Measurements from ENCODE around the gene POLR3A.
A peak's percentile ranks its signal among the peaks of the same experiment; 100 is the strongest.

Gene POLR3A

GRCh38 chr10:78039743-78040142 is 10.4 kb upstream of the POLR3A start:
- H3K9me3 Mint-ChIP-seq: no peaks in the 10 kb centered on the region
- peak overlapping the region; percentile 42 for H3K27ac Mint-ChIP-seq
- peak overlapping the region; percentile 97 for H3K4me3 Mint-ChIP-seq
- no peaks in the 10 kb centered on the region for H3K27me3 Mint-ChIP-seq
- H3K4me1 Mint-ChIP-seq (ENCODE audit: low read depth): peaks cover 77% of the 10 kb centered on the region
- peaks cover 89% of the 10 kb centered on the region for H3K36me3 Mint-ChIP-seq (ENCODE audit: low read depth)

GRCh38 chr10:78038791-78039547 is 9.7 kb upstream of the POLR3A start:
- Mint-ChIP-seq H3K36me3 (ENCODE audit: low read depth) (peaks cover 96% of the 10 kb centered on the region), H3K4me3 (peak overlapping the region; percentile 97), H3K27me3 (no peaks in the 10 kb centered on the region), H3K4me1 (ENCODE audit: low read depth) (peaks cover 72% of the 10 kb centered on the region), H3K9me3 (no peaks in the 10 kb centered on the region), H3K27ac (peak overlapping the region; percentile 42)

GRCh38 chr10:78038105-78038504 is 8.8 kb upstream of the POLR3A start:
- H3K27me3 Mint-ChIP-seq: no peaks in the 10 kb centered on the region
- H3K4me1 Mint-ChIP-seq (ENCODE audit: low read depth): peaks cover 71% of the 10 kb centered on the region
- no peaks in the 10 kb centered on the region for H3K9me3 Mint-ChIP-seq
- peak overlapping the region; percentile 97 for H3K4me3 Mint-ChIP-seq
- peak overlapping the region; percentile 84 for H3K27ac Mint-ChIP-seq
- peaks cover 91% of the 10 kb centered on the region for H3K36me3 Mint-ChIP-seq (ENCODE audit: low read depth)

GRCh38 chr10:78035933-78036583 is 6.7 kb upstream of the POLR3A start:
- peaks cover 72% of the 10 kb centered on the region for H3K36me3 Mint-ChIP-seq (ENCODE audit: low read depth)
- peak overlapping the region; percentile 97 for H3K4me3 Mint-ChIP-seq
- H3K9me3 Mint-ChIP-seq: no peaks in the 10 kb centered on the region
- H3K27ac Mint-ChIP-seq: peak overlapping the region; percentile 97
- no peaks in the 10 kb centered on the region for H3K27me3 Mint-ChIP-seq
- peaks cover 61% of the 10 kb centered on the region for H3K4me1 Mint-ChIP-seq (ENCODE audit: low read depth)

GRCh38 chr10:78035437-78035836 is 6.1 kb upstream of the POLR3A start:
- Mint-ChIP-seq H3K9me3 (no peaks in the 10 kb centered on the region), H3K4me3 (peak overlapping the region; percentile 97), H3K27me3 (no peaks in the 10 kb centered on the region), H3K27ac (peak overlapping the region; percentile 97), H3K4me1 (ENCODE audit: low read depth) (peaks cover 57% of the 10 kb centered on the region), H3K36me3 (ENCODE audit: low read depth) (peaks cover 66% of the 10 kb centered on the region)

- Mint-ChIP-seq H3K9me3 (no peaks in the 10 kb centered on the region), H3K36me3 (ENCODE audit: low read depth) (peaks cover 62% of the 10 kb centered on the region), H3K4me3 (peak overlapping the region; percentile 97), H3K4me1 (ENCODE audit: low read depth) (peaks cover 57% of the 10 kb centered on the region), H3K27me3 (no peaks in the 10 kb centered on the region), H3K27ac (peak overlapping the region; percentile 97)
Observed at GRCh38 chr10:78035025-78035424, 5.7 kb upstream of the POLR3A start.

GRCh38 chr10:78033637-78034470 is 4.5 kb upstream of the POLR3A start, which contains the start of gene RPS24:
TSS of gene RPS24 (plus strand) at chr10:78033863. CDS start at chr10:78033902, 39 bp downstream.
- Mint-ChIP-seq H3K36me3 (ENCODE audit: low read depth) (peaks cover 54% of the 10 kb centered on the region), H3K4me1 (ENCODE audit: low read depth) (peaks cover 56% of the 10 kb centered on the region), H3K27me3 (no peaks in the 10 kb centered on the region), H3K9me3 (no peaks in the 10 kb centered on the region), H3K4me3 (peak within 1 kb of the TSS; percentile 97), H3K27ac (peak within 1 kb of the TSS; percentile 97)

- H3K4me1 Mint-ChIP-seq (ENCODE audit: low read depth): peaks cover 53% of the 10 kb centered on the region
- H3K4me3 Mint-ChIP-seq: peak overlapping the region; percentile 97
- H3K27ac Mint-ChIP-seq: peak overlapping the region; percentile 97
- H3K36me3 Mint-ChIP-seq (ENCODE audit: low read depth): peaks cover 49% of the 10 kb centered on the region
- H3K9me3 Mint-ChIP-seq: no peaks in the 10 kb centered on the region
- H3K27me3 Mint-ChIP-seq: no peaks in the 10 kb centered on the region
Observed at GRCh38 chr10:78033387-78033636, 4.0 kb upstream of the POLR3A start.

- Mint-ChIP-seq H3K9me3 (no peaks in the 10 kb centered on the region), H3K27me3 (no peaks in the 10 kb centered on the region), H3K36me3 (ENCODE audit: low read depth) (peaks cover 46% of the 10 kb centered on the region), H3K27ac (peak overlapping the region; percentile 100), H3K4me1 (ENCODE audit: low read depth) (peaks cover 34% of the 10 kb centered on the region), H3K4me3 (peak overlapping the region; percentile 100)
Observed at GRCh38 chr10:78028438-78029268, 662 bp downstream of the POLR3A start.

- peaks cover 34% of the 10 kb centered on the region for H3K4me1 Mint-ChIP-seq (ENCODE audit: low read depth)
- H3K9me3 Mint-ChIP-seq: no peaks in the 10 kb centered on the region
- H3K27me3 Mint-ChIP-seq: no peaks in the 10 kb centered on the region
- no peak overlapping the region for H3K4me3 Mint-ChIP-seq
- H3K36me3 Mint-ChIP-seq (ENCODE audit: low read depth): peaks cover 71% of the 10 kb centered on the region
- peak overlapping the region; percentile 34 for H3K27ac Mint-ChIP-seq
Observed at GRCh38 chr10:78025685-78026364, 3.5 kb downstream of the POLR3A start.

GRCh38 chr10:78023741-78024140 is 5.6 kb downstream of the POLR3A start:
- Mint-ChIP-seq H3K36me3 (ENCODE audit: low read depth) (peaks cover 78% of the 10 kb centered on the region), H3K27me3 (no peaks in the 10 kb centered on the region), H3K27ac (no peak overlapping the region), H3K9me3 (no peaks in the 10 kb centered on the region), H3K4me1 (ENCODE audit: low read depth) (peaks cover 16% of the 10 kb centered on the region), H3K4me3 (no peak overlapping the region)

- peaks cover under 1% of the 10 kb centered on the region for H3K4me1 Mint-ChIP-seq (ENCODE audit: low read depth)
- no peaks in the 10 kb centered on the region for H3K27me3 Mint-ChIP-seq
- no peak overlapping the region for H3K4me3 Mint-ChIP-seq
- H3K9me3 Mint-ChIP-seq: no peaks in the 10 kb centered on the region
- H3K27ac Mint-ChIP-seq: peak overlapping the region; percentile 31
- H3K36me3 Mint-ChIP-seq (ENCODE audit: low read depth): peaks cover 80% of the 10 kb centered on the region
Observed at GRCh38 chr10:78021201-78021600, 8.1 kb downstream of the POLR3A start.

- Mint-ChIP-seq H3K36me3 (ENCODE audit: low read depth) (peaks cover 75% of the 10 kb centered on the region), H3K27ac (no peak overlapping the region), H3K4me3 (no peak overlapping the region), H3K27me3 (no peaks in the 10 kb centered on the region), H3K9me3 (no peaks in the 10 kb centered on the region), H3K4me1 (ENCODE audit: low read depth) (no peaks in the 10 kb centered on the region)
Observed at GRCh38 chr10:78019264-78019663, 10.1 kb downstream of the POLR3A start.

- Mint-ChIP-seq H3K36me3 (ENCODE audit: low read depth) (peaks cover 71% of the 10 kb centered on the region), H3K27ac (no peak overlapping the region)
Observed at GRCh38 chr10:78017856-78018255, 11.5 kb downstream of the POLR3A start.

More at GRCh38 chr10:78017856-78018255, 11.5 kb downstream of the POLR3A start:
- Mint-ChIP-seq H3K9me3 (no peaks in the 10 kb centered on the region), H3K4me1 (ENCODE audit: low read depth) (no peaks in the 10 kb centered on the region), H3K27me3 (no peaks in the 10 kb centered on the region), H3K4me3 (no peak overlapping the region)

Data from stimulated activated naive CD8-positive, alpha-beta T cell treated with anti-CD3 and anti-CD28 coated beads, Interleukin-15, Interleukin-2, amounts not matched to agents 100 ng/mL and 50 ng/mL, for 24 hours (primary cell).